Neural progenitor cell (in vitro differentiated cells): ENCODE measurements around the gene NUP93.

Experiments
- EZH2 ChIP-seq: fragments of 200-600 bp; sonication (generic); IDR thresholded peaks from 2 replicates; pipeline ENCODE4 v1.6.1; 2017; ENCODE audit warnings: antibody characterized with exemption, mild to moderate bottlenecking, moderate library complexity
- TF ChIP-seq, protein P1 (sequence below): fragments of 200-600 bp; sonication (generic); IDR thresholded peaks from 2 replicates; pipeline ENCODE4 v1.5.1; 2017; ENCODE audit warnings: antibody characterized with exemption, mild to moderate bottlenecking

GRCh38 chr16:56684926-56685590, 44.9 kb upstream of the NUP93 start:
- TF ChIP-seq, protein P1, sequence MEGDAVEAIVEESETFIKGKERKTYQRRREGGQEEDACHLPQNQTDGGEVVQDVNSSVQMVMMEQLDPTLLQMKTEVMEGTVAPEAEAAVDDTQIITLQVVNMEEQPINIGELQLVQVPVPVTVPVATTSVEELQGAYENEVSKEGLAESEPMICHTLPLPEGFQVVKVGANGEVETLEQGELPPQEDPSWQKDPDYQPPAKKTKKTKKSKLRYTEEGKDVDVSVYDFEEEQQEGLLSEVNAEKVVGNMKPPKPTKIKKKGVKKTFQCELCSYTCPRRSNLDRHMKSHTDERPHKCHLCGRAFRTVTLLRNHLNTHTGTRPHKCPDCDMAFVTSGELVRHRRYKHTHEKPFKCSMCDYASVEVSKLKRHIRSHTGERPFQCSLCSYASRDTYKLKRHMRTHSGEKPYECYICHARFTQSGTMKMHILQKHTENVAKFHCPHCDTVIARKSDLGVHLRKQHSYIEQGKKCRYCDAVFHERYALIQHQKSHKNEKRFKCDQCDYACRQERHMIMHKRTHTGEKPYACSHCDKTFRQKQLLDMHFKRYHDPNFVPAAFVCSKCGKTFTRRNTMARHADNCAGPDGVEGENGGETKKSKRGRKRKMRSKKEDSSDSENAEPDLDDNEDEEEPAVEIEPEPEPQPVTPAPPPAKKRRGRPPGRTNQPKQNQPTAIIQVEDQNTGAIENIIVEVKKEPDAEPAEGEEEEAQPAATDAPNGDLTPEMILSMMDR = no peak
- no peak for TF ChIP-seq EZH2
